Right kidney (tissue), 1 donor: ENCODE results near the gene CADM1.

ENCODE experiments used
- DNase-seq: peaks from one replicate; pipeline ENCODE4 v3.0.0-alpha.2; 2016

CADM1 gene

DNA sequence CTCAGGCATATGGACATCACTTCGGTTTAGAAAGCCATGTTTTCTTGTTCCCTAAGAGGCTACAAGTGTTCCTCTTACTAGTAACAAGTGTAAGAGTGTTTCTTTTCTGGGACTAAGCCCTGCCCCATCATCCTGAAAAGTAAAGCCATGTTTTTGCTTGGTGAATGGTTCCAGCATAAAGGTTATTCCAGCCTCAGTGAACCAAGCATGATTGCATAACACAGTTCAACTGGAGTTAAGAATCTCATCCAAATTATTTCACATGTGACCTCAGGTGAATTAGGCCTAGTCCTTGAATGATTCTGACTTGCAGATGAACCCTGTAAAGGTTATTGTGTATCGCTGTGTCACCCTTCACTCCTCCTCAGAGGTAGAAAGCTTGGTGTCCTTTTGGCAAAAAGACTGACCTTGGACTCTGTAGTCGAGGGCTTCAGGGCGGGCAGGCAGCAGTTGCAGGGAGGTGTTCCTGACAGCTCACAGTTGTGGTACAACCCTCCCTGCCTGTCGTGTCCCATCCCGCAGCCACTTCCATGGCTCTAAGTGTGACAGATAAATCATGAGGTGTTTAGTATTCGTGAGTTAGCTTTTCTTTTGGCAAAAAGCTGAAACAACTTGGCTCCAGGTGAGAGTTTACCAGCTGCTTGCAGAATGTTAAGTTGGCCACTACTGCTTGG, 321.8 kb downstream of the CADM1 start:
- no peak for DNase-seq

DNA sequence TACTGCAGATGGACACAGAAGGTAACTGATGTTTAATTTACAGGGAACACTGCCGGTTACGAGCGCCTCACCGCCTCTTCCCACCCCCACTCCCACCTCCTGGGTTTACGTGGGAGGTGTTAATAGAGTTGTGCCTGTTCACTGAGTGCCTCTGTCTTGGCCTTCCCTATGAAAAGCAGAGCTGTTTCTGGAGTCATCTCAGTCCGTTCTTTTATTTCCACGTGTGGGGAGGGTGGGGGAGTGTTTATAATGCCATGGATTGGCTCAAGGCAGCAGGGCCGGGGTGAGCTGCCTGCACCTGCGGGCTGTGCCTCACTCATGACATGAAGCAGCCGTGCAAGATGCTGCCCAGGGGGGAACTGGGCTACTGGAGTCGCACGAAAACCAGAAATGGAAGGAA, 322.7 kb downstream of the CADM1 start:
- peak; percentile 61 for DNase-seq

DNA sequence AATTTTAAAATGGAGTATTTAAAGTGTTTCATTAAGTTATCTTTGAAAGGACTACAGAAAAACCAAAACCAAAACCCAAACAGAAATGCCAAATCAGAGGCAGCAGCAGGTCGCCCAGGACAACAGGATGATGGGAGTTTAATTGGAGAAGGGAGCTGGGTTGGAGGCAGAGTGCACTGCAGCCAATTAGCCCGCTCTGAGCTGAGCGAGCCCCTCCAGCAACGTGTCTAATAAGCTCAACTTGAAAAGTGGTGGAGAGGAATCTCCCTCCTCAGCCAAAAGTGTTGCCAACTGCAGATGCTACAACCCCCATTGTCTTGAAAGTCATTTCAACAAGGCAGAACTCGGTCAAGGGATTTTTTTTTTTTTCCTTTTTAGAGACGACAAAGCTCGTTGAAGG, 323.9 kb downstream of the CADM1 start:
- no peak for DNase-seq

DNA sequence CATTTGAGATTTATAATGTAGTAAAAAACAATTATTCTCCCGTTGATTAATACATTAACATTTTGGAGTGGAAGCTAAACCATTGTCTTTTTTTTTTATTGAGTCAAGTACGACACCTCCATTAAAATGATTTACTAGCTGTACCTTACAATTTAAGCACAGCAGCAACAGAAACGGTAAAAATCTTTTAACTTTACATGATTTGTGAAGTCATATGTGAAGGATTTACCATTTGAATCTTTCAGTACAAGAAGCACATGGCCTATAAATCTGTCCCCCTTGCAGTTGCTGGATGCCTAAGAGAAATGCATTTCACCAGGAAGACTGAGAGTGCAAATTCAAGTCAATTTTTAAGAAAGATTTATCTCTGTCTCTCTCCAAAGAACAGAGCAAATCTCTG, 324.6 kb downstream of the CADM1 start:
- no peak for DNase-seq

DNA sequence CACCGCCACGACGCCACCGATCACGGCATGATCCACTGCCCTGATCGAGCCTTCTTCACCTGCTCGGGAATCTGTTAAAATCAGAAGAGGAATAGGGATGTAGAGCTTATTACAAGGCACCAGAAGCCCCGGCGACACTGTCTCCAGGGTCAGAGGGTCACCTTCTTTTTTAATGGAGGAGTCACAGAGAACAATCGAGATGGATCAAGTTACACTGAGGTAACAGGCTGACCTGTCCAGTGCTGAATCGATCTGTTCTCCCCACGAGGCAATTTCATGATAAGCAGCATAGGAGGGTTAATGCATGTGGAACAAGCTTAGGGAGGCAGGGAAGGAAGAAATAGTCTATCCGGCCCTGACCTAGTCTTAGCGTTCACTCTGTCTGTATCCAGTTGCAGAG, 325.5 kb downstream of the CADM1 start:
- no peak for DNase-seq

DNA sequence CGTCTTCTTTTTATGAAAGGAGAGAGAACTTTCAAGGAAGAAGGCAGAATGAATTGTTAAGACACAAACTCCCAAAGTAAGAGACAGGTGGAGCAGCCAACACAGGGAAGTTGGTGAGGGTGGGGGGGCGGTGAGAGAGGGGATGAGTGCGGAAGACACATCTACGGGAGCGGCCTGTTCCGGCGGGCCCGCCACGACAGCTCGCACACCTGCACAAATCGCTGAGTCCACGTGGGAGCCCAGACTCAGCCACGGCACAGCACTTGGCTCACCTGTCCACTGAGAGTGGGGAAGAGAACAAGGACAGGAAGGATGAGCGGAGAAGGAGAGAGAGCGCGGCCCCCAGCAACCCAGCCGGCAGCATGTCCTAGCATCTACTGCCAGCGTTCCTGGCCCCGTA, 331.1 kb downstream of the CADM1 start:
- DNase-seq: no peak

DNA sequence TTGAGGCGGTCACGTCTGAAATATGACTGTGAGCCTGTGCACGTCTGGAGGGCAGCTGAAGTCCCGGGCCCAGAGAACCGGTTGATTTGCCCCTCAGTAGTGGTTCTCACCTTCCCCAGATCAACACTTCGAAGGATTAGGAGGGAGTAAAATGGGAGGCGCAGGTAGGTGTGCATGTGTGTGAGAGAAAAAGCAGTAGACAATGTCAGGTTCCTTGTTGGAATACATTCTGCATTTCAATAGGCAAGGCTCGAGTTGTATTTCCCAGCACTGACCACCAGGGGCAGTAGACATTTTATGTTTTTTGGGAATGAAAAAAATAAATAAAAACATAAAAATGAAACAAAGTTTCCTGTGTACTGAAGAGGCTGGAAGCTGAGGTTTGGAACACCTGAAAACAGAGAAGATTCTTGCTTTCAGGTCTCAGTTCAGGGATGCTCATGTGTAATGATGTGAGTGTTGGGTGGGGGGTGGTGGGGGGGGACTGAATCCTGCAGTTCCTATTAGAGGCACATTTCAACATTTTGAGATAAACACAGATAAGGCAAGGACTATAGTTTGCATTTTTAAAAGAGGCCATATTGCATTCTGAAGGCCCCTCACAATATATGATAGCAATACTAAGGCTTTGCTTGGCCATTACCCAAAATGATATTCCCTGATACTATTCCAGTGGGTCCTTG, 333.9 kb downstream of the CADM1 start:
- peak; percentile 38 for DNase-seq

DNA sequence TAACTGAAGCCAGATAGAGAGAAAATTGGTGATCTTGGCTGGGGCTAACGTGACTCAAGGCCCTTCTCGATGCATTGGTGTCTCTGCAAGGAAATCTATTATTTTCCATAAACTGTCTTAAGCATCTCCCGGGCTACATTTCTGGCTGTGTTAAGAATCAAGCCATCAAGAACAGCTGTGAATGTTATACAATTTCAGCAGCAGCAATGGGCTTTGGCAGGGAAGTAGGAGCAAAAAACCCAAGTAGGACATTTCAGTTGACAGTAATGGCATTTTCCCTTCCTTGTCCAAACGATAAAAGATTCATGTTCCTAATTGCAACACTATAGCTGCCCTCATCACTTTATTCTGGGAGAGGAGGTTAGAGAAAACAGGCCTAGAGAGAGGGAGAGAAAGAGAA, 335.0 kb downstream of the CADM1 start:
- DNase-seq: no peak

DNA sequence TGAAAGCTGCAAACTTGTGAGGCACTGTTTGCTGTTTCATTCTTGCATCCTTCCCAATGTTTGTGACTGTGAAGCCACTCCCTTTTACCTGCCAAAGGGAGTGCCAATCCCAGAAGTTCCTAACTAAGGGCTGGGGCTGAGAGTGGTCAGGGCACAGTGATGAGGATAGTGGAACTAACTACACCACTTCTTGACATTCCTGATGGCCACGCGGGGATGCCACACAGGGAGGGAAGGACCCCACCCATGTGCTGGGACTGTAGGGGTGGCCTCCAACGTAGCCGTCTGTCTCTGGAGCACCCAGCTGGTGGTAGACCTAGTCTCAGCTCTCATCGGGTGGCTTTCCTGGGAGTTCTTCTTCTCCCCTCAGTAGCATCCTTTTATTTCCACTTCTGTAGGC, 335.5 kb downstream of the CADM1 start:
- DNase-seq: no peak

DNA sequence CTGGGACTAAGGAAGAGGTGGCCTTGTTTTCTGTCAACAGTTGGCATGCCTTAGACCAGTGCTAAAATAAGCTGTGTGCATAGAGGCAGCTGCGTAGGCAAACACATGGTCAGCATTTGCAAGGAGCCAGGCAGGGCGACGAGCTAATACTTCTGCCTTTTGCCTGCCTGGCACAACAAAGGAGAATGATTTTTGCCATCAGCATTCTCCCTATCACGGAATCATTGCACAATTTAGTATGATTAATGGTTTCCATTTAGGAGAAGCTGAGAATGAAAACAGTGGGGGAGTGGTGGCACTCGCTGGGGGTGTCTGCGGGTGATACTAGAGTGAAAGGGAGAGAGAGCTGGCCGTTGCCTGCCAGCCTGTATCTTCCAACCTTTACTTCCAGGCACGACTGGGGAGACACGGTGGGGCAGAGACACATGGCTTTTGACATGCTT, 336.0 kb downstream of the CADM1 start:
- no peak for DNase-seq

DNA sequence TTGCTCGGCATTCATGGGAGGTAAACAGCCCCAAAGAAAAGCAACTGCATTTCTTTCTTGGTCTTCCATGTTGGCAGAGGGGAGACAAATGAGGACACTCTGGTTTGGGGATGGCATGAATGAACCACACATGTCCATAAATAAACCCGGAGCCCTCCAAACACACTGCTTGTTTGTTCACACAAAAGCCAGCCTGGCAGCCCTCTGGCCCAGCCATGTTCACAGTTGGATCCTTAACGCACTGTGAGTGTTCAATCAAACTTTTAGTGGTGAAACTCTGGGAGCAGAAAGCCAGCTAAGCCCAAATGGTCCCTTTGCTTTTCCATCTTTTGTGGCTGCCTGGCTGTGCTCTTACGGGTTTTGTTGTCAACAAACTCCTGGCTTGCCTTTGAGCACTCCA, 336.8 kb downstream of the CADM1 start:
- DNase-seq: no peak

DNA sequence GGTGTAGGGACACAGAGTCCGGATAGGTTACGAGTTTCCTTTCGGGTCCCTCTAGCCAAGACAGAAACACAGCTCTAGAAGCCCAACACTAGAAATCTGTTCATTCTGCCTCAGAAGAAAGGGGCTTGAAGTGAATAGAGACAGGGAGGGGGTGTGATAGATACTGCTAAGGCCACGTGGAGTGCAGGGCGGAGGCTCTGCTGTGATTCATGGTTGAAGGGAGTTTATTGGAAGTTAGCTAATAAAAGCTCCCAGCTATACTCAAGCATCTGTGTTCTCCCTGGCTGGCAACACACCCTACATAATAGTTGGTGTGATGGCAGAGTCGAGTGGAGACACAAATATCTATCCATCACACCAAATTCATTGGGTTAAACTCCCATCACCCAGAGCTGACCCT, 337.4 kb downstream of the CADM1 start:
- no peak for DNase-seq

DNA sequence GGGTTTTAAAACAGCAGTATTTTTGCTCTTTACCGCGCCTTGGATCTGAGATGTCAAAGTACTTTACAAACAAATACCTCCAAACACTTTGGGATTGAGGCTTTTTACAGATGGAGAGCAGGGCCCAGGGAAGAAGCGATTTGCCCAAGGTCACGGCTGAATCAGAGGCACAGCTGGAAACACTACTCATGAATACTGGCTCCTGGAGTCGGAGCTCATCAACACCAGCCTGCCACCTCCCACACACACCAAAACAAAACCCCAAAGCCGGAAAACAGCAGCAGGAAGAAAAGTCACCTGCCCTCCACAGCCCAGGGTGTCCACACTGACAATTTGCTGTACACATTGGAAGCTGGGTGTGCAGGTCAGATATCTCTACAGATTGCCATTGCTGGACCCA, 339.4 kb downstream of the CADM1 start:
- DNase-seq: no peak

DNA sequence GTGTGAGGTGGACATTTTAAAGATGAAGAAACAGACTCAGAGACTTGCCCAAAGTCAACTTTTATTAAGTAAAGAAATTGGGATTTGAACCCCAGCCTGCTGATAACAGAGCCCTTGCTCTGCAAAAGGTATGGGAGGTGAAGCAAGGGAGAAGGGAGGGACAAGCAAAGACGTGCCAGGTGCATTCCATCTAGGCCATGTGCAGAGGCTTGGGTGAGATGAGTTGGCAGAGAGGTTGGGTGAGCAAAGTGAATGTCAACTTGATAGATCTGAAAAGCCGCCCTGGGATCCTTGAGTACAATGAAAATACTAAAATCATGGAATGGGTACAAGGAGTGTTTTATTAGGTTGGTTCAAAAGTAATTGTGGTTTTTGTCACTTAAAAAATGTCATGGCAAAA, 341.3 kb downstream of the CADM1 start:
- DNase-seq: no peak

DNA sequence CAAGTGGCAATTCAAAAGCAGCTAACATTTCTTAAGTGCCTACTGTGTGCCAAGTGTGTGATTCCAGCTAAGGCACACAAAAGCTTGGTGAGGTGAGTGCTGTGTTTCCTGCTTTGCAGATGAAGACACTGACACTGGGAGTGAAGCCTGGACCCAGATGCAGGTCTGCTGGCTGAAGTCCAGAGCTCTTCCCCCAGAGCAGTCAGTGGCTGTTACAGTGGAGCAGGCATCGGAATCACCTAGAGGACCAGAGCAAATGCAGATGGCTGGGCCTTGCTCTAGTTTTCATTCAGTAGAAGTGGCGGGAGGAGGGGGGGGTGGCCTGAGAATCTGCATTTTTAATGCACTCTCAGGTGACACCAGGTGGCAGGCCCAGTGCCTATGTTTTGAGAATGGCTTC, 342.3 kb downstream of the CADM1 start:
- no peak for DNase-seq

DNA sequence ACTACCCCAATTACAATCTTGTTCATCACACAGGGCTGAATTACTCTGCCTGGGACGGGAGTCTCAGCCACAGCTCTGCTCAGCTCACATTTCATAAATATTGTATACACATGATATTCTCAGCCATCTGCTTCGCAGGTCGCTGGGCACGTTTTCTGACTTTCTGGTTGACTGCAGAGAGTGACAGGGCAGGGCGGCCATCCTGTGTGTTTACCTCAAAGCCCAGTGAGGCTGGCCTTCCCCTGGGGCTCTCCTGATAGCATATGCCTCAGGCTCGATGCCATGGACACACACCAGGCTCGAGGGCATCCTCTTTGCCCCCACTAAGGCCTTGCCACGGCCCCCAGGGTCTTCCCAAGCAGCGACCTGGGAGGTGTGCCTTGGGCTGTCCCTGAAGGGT, 345.0 kb downstream of the CADM1 start:
- DNase-seq: no peak

DNA sequence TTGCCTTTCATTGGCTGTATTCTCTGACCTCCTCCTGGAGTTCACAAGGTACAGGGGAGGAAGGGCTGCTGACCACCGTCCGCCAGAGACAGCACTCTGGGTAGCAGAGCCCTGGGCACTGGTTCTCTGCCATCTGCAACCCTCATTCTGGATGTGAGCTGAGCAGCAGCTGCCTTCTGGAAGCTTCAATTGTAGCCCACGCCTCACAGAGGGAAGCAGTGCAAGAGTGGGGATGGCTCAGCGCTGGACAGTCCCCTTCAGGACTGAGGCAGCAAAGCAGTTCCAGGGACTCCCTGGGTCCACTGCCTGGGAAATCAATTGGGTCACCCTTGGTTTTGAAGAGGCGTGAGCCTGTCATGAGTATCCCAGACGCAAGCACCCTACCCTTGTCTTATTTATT, 346.2 kb downstream of the CADM1 start:
- no peak for DNase-seq

DNA sequence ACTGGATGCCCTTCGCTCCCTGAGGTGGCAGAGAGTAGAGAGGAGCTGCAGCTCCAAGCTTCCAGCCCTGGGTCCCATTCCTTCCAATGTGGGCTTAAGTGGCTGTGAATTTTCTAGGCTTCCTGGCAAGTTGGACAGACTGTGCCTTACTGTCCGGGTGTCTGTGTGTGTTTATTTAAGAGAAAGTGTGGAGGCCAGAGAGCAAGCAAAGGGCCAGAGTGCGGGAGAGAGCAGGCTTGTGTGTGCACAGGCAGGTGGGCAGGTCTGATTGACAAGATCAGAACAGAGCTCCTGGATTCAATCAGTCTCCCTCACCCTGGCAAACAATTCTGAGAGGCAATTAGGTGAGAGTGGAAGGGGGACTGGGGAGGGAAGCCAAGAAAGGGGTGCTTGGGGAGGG, 347.0 kb downstream of the CADM1 start:
- DNase-seq: no peak

DNA sequence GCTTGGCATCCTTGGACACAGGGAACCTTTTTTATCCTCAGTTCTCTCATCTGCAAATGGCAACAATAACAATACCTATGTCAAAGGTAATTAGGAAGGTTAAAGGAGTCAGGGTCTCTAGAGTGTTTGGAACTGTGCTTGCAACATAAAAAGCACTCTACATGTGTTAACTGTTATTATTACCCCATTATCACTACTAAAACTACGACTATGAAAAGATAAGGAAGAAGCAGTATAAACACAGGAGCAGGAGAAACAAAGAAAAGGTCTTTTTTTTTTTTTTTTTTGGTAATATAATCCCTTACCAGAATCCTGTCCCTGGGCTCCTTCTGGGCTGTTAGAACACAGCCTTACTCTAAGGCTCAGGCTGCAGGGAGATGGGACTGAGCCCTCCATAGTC, 348.2 kb downstream of the CADM1 start:
- DNase-seq: no peak

DNA sequence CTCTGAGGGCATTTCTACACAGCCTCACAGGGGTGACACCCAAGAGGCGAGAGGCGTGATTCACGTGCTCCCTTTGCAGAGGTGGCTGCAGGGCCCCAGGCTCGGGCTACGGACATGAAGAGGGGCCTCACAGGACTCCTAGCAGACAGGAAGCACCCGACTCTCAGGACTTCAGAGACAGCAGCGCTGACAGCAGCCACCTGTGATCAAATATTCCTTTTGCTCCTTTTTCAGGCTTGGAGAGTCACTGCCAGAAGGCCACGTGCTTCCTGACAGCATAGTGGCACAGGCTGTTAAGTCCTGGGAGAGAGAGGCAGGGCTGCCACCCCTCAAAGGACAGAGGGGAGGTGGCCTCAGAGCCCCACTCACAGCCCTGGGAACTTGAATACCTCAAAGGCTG, 348.9 kb downstream of the CADM1 start:
- DNase-seq: peak; percentile 31

DNA sequence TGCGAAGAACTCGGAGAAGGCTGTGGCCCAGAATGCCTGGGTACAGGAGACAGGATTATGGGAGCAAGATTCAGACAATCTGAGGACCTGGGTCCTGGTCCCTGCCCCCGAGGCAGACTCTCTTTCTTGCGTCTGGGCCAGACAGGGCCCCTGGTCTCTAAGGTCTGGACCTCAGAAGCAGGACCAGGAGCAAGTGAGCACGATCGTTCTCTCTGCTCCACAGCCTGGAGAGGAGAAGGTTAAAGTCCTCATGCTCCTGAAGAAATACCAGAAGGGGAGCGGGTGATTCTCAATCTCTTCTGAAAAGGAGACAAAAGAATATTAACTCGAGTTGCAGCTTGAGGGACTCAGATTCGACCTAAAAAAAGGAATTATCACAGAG, 349.9 kb downstream of the CADM1 start:
- no peak for DNase-seq

DNA sequence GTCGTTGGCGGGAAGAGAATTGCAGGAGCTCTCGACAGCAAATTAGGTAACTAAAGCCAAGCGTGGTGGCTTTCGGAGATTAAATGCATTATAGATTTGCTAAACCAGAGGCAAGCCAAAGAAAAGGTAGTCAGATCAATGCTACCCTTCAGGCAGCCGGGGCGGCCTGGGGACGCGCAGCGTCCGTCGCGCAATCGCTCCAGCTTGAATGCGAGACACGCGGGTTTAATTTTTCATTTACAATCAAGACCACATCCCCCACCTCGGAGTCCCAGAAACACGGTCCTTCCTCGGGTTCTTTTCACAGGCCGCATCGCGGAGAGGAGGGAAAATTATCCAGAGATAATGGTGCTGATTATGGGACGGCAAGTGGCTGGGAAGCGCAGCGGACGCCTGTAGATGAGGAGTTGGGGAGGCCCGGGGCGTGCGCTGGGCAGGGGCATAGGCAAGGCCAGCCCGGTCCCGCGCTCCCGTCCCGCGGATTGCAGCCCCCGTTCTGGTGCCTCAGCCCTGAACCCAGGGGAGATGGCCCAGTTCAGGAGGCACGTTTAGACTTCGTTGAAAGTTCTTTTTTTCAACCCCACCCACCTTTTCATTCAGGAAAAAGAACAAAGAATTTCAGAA, 350.4 kb downstream of the CADM1 start:
- no peak for DNase-seq

DNA sequence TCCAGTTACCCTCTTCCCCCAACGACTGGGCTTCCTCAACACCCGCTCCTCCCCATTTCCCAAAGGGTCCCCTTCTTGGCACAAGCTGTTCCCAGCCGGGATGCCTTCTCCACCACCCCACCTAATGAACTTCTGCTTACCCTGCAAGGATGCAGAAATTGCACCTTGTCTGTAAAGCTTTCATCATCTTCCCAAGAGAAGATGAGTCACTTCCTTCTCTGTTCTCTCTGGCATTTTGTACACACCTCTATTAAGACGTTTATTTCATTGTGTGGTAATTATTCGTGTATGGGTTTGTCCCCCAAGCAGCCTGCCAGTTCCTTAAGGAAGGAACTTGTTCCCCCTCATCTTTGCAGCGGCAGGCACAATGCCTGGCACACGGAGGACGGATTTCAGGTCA, 351.1 kb downstream of the CADM1 start:
- no peak for DNase-seq

DNA sequence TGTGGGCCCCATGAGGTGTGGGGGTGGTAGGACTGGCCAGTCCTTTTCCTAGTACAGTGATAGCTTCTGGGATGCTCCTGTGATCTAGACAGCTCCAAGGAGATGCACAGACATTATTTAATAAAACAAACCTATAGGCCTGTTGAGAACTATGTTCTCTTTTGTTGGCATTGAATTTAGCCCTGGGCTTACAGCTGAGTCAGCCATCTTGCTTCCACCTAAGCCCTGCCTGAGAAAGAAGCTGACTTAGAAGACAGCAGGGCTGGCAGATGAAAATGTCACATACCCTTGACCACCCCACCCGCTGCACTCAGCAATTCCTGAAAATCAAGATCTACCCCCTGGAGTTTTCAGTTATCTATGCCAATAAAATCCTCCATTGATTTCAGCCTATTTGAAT, 353.2 kb downstream of the CADM1 start:
- no peak for DNase-seq
